SK-N-MC (cell line): Measurements from ENCODE around the gene NFATC2.

ENCODE experiments used
- EZH2 ChIP-seq: fragments of 200-600 bp; sonication (generic); IDR thresholded peaks from one replicate; pipeline ENCODE4 v1.6.1; 2017; ENCODE audit warnings: antibody characterized with exemption
- POLR2AphosphoS5 ChIP-seq: IDR thresholded peaks from 2 replicates; pipeline ENCODE4 v1.6.1; 2012; ENCODE audit warnings: mild to moderate bottlenecking, low read depth, low read length, borderline replicate concordance

DNA sequence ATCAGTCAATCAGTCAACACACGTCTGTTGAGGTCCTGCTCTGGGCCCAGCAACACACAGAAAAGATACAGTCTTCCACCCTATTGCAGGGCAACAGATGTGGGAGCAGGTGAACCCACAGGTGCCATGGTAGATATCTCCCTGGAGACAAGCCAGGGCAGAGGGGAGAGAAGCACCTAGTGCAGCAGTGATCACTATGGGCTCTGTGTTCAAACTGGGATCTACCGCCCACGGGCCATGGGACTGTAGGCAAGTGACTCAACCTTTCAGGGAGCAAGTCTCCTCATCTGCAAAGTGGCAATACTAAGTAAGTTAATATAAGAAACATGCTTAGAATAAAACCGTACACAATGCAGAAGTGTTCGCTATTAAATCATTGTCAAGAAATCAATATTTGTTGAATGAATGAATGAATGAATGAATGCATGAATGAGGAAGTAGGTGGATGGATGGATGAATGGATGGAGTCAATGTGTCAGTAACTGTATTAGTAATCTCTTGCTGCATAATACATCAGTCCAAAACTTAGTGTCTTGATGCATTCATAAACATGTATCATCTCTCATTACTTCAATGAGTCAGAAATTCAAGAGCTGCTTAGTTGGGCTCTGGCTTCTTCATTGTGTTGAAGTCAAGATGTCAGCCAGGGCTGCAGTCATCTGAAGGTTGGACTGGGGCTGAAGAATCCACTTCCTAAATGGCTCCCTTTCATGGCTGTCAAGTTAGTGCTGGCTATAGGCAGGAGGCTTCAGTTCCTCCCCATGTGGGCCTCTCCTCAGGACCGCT is 31.9 kb upstream of the NFATC2 start:
- TF ChIP-seq EZH2 (no peak), POLR2AphosphoS5 (no peak)
